T-helper 9 cell (primary cell): Measurements from ENCODE around the gene WWTR1.

Source experiments
- DNase-seq: peaks from one replicate; pipeline ENCODE4 v3.0.0-alpha.2; 2020

The WWTR1 gene

DNA sequence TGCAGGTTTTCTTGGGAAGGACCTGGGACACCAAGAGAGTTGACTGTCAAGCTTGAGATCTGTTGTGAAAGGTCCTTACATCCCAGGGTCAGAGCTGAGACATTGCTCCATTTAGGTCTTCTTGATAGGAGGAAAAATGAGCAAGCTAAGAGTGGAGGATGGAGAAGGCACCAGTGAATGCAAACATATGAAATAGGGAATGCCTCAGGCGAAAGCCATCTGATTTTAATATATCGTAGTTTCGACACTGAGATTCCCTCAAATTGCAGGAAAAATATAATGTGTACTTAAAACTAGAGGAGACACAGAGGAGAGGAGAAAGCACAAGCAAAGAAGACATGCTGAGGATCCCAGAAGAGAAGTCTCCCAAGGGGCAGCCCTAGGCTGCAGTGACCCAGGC, 97.8 kb downstream of the WWTR1 start:
- no peak for DNase-seq

DNA sequence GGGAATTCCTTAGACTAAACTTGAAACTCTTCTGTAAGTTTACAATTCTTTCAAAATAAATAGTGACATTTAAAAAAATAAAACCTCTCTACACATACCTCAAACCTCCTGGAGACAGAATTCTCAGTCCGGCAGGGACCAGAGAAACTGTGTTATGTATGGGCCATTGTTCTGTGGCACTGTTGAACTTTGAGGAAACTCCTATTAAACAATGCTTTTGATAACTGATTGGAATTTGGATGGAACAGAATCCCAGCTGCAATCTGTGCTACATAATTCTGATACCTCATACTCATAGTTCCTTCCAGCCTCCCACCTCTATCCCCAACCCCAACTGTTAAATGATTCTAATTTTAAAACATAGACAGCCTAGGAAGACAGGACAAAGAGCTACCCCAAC, 98.3 kb downstream of the WWTR1 start:
- no peak for DNase-seq

GRCh38 chr3:149555927-149556326, 101.9 kb downstream of the WWTR1 start:
- DNase-seq = no peak

- DNase-seq = no peak
Observed at GRCh38 chr3:149554826-149555225, 103.0 kb downstream of the WWTR1 start.

GRCh38 chr3:149553781-149554451, 103.9 kb downstream of the WWTR1 start:
- no peak for DNase-seq

GRCh38 chr3:149552700-149553099, 105.1 kb downstream of the WWTR1 start:
- no peak for DNase-seq

- DNase-seq = no peak
Observed at GRCh38 chr3:149551500-149551899, 106.3 kb downstream of the WWTR1 start.

DNA sequence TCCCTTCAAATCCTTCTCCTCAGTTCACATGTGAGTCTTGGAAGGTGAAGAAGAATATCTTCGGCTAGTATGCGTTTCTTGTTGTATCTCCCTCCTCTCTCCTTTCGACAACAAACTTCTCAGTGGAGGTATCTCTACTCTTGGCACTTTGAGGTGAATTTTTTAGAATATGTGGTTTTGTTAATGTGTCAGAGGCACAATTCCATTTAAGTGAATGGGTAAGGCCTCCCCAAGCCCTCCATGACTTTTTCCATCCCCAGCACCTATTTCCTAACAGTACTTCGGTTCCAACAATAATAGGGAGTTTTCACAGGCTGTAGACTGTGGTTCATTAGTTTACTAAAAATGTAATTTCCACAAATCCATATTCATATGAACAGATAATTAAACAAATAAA, 109.2 kb downstream of the WWTR1 start:
- DNase-seq = no peak

- no peak for DNase-seq
Observed at GRCh38 chr3:149547954-149548668, 109.7 kb downstream of the WWTR1 start.

DNA sequence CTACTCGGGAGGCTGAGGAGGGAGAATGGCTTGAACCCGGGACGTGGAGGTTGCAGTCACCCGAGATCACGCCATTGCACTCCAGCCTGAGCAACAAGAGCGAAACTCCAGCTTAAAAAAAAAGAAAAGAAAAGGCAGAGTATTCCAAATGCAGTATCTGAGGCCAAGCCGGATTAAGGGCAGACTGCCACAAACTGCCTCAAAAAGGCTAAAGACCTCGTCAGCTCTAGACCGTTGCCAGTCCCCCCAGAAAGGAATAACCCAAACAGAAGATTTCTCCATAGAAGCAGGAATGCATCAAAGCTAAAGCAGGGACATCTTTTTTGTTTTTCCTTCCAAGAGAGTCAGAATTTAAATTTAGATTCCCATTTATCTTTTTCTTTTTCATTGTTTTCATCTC, 110.4 kb downstream of the WWTR1 start:
- DNase-seq = no peak

DNA sequence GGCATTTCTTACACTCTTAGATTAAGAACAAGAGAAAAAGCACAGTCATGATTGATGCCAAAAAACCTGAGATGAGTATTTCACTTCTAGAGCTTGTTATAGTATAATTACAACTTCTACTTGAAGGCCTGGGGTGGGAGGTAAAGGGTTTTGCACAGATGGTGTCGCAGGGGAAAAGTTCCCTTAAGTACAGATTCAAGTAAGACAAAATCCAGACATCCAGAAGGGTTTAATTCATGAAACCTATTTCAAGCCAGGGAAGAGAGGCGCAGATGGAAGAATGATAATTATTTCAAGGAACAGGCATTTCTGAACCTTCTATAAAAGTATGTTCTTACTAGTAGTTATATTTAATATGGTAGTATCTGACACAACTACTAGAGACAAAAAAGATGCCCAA, 112.8 kb downstream of the WWTR1 start:
- no peak for DNase-seq

GRCh38 chr3:149542375-149543312, 115.2 kb downstream of the WWTR1 start:
- DNase-seq = no peak

DNA sequence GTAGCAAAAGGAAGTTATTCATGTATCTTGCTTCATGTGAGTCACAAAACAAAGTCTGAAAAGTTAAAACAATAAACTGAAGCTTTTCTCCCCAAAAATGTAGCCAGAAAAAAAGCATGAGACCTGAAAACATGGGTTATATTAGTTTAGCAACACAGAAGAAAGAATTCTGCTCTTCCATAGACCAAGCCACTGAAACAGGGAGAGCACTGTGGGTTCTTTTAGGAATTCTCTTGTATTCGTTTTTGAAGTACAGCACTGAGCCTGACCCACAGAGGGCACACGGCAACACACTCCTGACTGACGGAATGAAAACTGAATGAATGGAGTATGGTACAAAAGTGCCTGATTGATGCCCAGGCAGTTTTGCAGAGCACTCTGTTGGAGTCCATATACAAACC, 116.7 kb downstream of the WWTR1 start:
- DNase-seq = no peak

- DNase-seq = no peak
Observed at GRCh38 chr3:149538371-149538770, 119.5 kb downstream of the WWTR1 start.

DNA sequence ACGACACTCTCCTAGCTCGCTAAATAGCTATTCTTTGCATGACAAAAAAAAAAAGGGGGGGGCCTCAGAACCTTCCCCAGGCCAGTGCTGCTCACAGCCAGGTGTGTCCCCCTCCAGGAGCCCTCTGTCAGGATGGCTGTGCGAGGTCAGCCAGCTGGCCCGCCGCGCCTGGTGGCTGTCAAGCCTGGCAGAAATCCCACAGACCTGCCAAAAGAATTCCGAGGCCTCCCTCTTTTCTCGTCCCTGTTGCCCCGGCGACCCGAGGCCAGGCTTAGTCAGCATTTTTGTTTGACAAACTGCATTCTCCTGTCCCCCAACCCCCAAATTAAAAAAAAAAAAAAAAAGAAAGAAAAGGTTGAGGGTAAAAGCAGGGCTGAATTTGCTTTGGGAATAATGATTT, 121.4 kb downstream of the WWTR1 start:
- DNase-seq = no peak

DNA sequence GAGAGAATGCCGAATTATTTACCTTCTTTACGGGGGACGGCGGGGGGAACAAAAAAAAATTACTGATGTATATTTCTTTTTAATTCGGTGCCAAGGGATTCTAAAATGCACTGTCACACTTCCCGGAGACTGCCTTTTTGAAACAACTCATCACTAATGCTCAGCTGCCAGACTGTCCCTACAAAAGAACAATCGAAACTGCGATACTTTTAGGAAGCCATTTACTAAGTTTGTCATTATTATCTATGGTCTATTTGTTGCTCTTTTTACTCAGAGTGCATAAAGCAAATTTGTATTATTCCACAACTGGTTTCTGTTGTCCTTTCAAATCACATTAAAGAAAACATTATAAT, 122.5 kb downstream of the WWTR1 start:
- DNase-seq = no peak

DNA sequence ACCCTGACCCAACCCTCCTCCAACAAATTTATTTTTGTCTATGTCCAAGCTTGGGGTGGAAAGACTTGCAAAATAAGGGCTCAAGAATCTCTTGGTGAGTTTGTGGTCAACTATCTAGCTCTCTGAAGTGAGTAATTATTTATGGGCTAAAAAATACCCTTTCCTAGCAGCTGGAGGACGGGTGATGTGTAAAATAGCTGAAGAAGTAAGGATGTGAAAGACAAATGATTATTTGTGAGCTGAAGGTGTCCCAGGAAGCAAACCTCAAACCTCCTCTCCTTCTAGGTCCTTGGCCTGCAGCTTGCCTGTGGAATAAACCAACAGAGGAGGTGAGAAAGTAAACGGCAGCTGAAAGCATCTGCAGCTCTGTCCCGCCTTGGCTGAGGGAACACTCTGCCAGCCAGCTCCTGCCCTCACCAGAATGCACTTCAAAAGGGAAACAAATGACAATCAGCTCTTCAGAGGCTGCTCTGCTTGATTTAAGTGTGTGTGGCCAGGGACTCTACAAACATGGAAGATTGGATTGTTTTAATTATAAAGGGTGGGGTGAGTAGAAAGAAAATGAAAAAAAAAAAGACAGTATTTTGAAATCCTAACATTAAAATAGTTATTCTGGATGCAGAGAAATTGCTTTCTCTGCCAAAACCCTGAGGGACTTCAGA, 123.0 kb downstream of the WWTR1 start:
- no peak for DNase-seq

- DNase-seq = no peak
Observed at GRCh38 chr3:149534082-149534481, 123.7 kb downstream of the WWTR1 start.

DNA sequence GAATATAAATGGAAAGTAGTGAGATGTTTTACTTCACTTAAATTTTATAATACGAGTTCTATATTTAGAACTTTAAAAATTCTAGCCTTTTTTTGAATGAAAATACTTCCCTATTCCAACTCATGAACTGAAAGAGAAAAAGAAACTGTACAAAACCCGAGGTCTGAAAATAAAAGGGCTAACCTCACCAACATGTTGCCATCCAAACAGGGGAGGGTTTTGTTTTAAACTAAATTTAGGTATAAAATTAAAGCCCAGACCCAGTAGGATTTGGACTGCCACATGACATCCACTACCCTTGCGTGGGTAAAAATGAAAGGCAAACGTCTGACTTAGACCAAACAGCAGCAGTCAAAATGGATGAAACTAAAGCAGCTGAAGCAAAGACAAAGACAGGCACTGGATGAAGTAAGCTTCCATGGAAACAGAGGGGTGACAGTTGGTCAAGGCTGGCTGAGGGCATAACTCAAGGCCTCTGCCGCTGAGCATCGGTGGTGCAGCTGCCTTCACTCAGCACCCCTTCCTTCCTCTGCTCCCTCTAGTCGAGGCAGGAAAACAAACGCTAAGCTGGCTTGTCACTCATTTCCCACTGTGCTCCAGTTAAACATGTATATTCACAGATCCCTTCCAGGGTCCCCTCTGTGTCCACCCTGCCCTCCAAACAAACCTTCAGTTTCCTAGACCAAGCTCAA, 125.2 kb downstream of the WWTR1 start:
- DNase-seq = no peak

DNA sequence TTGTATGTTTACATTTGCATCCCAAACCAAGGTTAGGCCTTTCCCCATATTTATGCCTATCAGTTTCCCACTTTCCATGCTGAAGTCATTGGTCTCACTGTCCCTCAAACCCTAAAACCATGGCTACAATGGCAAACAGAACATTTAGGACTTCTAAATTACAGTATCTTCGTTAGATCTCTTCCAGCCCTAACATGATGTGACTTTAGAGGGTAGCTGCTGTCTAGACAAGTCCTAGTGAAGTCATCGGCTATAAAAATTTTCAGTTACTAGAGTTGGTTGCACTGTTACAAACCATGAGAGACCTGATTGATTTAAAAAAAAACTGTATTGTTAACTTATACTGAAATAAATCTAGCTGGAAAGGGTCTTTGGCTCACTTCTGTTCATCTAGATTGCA, 128.7 kb downstream of the WWTR1 start:
- no peak for DNase-seq

DNA sequence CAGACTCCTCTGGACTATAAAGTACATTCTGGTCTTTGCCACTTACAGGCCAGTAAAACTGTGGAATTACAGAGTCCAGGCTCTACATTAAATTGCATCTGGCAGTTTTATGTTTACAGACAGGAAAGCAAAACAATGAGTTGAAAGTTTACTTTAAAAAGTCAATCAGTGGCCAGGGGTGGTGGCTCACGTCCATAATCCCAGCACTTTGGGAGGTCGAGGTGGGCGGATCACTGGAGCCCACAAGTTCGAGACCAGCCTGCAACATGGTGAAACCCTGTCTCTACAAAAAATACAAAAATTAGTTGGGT, 129.5 kb downstream of the WWTR1 start:
- no peak for DNase-seq

DNA sequence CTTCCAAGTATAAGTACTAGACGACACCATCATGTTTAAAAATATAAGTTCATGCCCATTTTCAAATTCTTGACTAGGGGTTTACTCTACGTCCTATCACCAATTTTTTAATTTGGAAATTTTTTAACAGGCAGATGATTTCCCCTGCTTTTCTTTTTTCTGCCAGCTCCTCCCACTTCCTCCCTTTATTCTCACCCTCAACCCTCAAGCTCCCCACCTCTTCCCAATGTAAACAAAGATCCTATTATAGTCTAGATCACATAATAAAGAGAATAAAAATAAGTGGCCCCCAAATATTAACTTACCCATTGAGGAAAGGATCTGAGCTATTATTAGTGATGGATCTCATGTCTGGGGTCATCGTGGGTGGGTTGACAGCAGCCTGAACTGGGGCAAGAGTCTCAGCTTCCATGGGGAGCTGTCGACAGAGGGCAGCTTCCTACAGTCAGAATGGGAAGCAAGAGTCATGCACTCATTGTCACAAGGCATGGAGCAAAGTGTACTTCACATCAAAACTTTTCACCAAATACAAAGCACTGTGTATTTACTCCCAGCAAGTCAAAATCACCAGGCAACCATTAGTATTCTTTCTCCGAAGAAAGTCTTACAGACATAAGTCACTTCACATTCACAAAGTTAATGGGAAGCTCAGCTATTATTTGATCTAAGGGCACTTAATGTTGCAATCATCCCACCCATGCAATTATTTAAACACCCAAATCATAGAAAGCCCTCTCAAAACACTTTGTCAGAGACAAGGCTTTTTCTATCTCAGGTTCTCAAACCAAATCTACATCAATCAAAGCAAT, 130.1 kb downstream of the WWTR1 start:
- no peak for DNase-seq
